GM04503 (cell line): ENCODE results near the gene SDR42E1.
"Not testable (repeated sequence)": the region's sequence is repeated elsewhere in the genome, so short reads cannot be mapped to it uniquely, and the experiment has no call there.

Experiments used
- DNase-seq: peaks from one replicate; pipeline ENCODE4 v3.0.0-alpha.2; 2012; ENCODE audit warnings: low read depth

The SDR42E1 gene

GRCh38 chr16:82004601-82005000 is 6.7 kb downstream of the SDR42E1 start:
- DNase-seq: no peak

- no peak for DNase-seq
Observed at GRCh38 chr16:82002831-82003230, 8.4 kb downstream of the SDR42E1 start.

- peak; percentile 56 for DNase-seq
Observed at GRCh38 chr16:81997738-81998137, 13.5 kb downstream of the SDR42E1 start.

GRCh38 chr16:81996664-81997509 is 14.4 kb downstream of the SDR42E1 start:
- DNase-seq: no peak

GRCh38 chr16:81995651-81996050 is 15.6 kb downstream of the SDR42E1 start:
- DNase-seq: no peak

- no peak for DNase-seq
Observed at GRCh38 chr16:81994485-81994884, 16.8 kb downstream of the SDR42E1 start.

- no peak for DNase-seq
Observed at GRCh38 chr16:81992859-81993258, 18.4 kb downstream of the SDR42E1 start.

GRCh38 chr16:81987706-81988105 is 23.6 kb downstream of the SDR42E1 start:
- DNase-seq: no peak

GRCh38 chr16:81987121-81987520 is 24.1 kb downstream of the SDR42E1 start:
- DNase-seq: no peak

- DNase-seq: not testable (repeated sequence)
Observed at GRCh38 chr16:81977335-81977942, 33.8 kb downstream of the SDR42E1 start.

- DNase-seq: no peak
Observed at GRCh38 chr16:81975637-81976036, 35.6 kb downstream of the SDR42E1 start.

- no peak for DNase-seq
Observed at GRCh38 chr16:81973737-81974136, 37.5 kb downstream of the SDR42E1 start.

GRCh38 chr16:81971853-81972252 is 39.4 kb downstream of the SDR42E1 start:
- no peak for DNase-seq

GRCh38 chr16:81967358-81967757 is 43.9 kb downstream of the SDR42E1 start:
- no peak for DNase-seq

- no peak for DNase-seq
Observed at GRCh38 chr16:81964808-81965207, 46.5 kb downstream of the SDR42E1 start.

GRCh38 chr16:81956213-81956948 is 54.9 kb downstream of the SDR42E1 start:
- DNase-seq: no peak

- no peak for DNase-seq
Observed at GRCh38 chr16:81951564-81951963, 59.7 kb downstream of the SDR42E1 start.

- DNase-seq: peak; percentile 45
Observed at GRCh38 chr16:81946206-81946605, 65.1 kb downstream of the SDR42E1 start.

GRCh38 chr16:81945665-81946064 is 65.6 kb downstream of the SDR42E1 start:
- peak; percentile 51 for DNase-seq

- DNase-seq: no peak
Observed at GRCh38 chr16:81942007-81942601, 69.2 kb downstream of the SDR42E1 start.

GRCh38 chr16:81940781-81941560 is 70.3 kb downstream of the SDR42E1 start:
- DNase-seq: peak; percentile 37
